ENCODE measurements around the gene ANXA3.

ANXA3 gene

DNA sequence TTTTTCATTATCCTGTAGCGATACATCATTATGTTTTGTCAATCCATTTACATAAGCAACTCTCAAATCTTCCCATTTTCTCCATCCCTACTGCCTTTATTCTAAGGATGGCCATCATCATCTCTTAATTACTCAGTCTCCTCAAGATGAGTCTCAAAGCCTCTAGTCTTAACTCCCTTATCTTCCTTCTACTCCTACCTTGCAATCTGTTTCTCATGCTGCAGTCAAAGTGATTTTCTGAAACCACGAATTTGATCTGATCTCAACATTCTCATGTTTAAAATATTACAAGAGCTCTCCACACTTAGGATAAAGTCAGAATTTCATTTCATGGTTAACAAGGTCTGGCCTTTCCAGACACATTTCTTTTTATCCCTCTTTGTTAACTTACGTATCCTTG, 51.8 kb downstream of the ANXA3 start:
- Mint-ChIP-seq H3K27ac (no peak overlapping the region), H3K4me1 (ENCODE audit: low read depth) (peaks cover 12% of the 10 kb centered on the region), H3K36me3 (ENCODE audit: low read depth) (no peaks in the 10 kb centered on the region), H3K4me3 (no peak overlapping the region), H3K9me3 (no peaks in the 10 kb centered on the region), H3K27me3 (no peaks in the 10 kb centered on the region)
- intact Hi-C loops (cut with micrococcal nuclease) = no loop called here

DNA sequence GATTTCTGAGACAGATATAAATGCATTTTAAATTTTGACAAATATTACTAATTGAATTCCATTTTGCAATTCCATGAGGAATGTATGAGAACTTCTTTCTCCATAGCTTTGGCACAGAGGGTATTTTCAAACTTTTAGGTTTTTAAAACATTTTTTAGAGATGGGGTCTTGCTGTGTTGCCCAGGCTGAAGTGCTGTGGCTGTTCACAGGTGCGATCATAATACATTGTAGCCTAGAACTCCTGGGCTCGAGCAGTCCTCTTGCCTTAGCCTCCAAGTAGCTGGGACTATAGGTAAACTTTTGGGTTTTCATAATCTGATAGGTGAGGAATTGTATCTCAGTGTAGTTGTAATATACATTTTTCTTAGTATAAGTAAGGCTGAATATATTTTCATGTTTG, 53.4 kb downstream of the ANXA3 start:
- Mint-ChIP-seq H3K27me3 (no peaks in the 10 kb centered on the region), H3K4me3 (no peak overlapping the region), H3K27ac (no peak overlapping the region), H3K36me3 (ENCODE audit: low read depth) (no peaks in the 10 kb centered on the region), H3K9me3 (no peaks in the 10 kb centered on the region), H3K4me1 (ENCODE audit: low read depth) (peaks cover 12% of the 10 kb centered on the region)
- intact Hi-C loops (cut with micrococcal nuclease) = no loop called here

DNA sequence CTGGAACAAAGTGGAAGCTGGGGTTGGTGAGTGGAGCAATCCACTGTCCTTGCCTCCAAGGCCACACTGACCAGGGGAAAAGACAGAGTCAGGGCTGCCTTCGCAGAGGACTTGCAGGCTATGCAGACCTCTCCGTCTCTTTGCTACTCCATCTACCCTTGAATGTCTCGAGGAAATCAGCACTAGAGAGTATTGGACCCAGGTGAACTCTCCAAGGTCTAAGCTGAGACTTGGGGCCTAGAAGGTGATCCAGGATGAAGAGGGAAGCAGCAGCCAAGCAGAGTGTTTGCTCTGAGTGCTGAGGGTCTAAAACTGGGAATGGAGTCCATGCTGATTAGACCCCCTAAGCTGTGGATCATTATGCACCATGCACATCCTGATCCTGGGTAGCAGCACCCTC, 54.5 kb downstream of the ANXA3 start:
- intact Hi-C loops (cut with micrococcal nuclease) = no loop called here
- no peak overlapping the region for H3K4me3 Mint-ChIP-seq
- H3K4me1 Mint-ChIP-seq (ENCODE audit: low read depth) = peaks cover 9% of the 10 kb centered on the region
- H3K27ac Mint-ChIP-seq = no peak overlapping the region
- H3K9me3 Mint-ChIP-seq = no peaks in the 10 kb centered on the region
- no peaks in the 10 kb centered on the region for H3K36me3 Mint-ChIP-seq (ENCODE audit: low read depth)
- no peaks in the 10 kb centered on the region for H3K27me3 Mint-ChIP-seq

DNA sequence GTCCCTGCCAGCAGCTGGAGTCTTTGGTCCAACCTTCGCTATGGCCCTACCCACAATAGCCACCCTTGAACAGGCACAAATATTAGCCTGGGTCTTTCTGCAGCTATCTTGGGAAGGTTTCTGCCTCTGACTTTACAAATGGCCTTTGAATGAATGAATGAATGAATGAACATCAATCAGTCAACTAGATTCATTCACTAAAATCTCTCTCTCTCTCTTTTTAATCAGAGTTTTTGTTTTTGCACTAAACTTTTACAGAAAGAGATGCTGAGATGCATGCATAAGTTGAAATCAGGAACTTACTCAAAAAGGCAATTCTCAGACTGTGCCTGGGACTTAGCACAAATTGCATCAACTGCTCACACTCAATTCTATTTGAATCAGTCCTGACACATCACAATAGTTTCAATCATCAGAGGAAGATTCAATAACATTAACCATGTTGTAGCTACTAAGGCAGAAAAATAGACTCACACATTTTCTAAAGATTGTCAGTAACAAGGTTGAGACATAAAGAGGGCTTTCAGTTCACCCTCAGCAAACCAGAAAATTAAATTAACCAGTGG, 55.0 kb downstream of the ANXA3 start:
- Mint-ChIP-seq H3K4me1 (ENCODE audit: low read depth) (peaks cover 9% of the 10 kb centered on the region), H3K9me3 (no peaks in the 10 kb centered on the region), H3K36me3 (ENCODE audit: low read depth) (no peaks in the 10 kb centered on the region), H3K27me3 (no peaks in the 10 kb centered on the region), H3K27ac (no peak overlapping the region), H3K4me3 (no peak overlapping the region)
- intact Hi-C loops (cut with micrococcal nuclease) = no loop called here

DNA sequence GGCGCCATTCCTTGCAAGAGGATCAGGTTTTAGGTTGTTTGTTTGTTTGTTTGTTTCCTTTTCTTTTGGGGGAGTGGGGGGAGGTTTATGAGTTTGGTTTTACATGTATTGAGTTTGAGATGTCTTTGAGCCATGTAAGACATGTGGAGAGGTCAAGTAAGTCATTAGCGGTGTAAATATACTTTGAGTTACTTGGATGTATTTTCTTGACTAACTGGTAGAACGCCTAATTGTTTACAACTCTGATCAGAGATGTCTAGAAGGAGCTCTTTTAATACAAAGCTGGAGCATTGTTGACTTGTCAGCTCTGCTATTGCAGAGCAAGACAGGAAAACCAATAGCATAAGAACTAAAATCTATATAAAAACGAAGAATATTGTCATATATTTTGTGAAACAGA, 57.1 kb downstream of the ANXA3 start:
- no peaks in the 10 kb centered on the region for H3K36me3 Mint-ChIP-seq (ENCODE audit: low read depth)
- intact Hi-C loops (cut with micrococcal nuclease) = no loop called here
- no peak overlapping the region for H3K4me3 Mint-ChIP-seq
- H3K4me1 Mint-ChIP-seq (ENCODE audit: low read depth) = peaks cover 16% of the 10 kb centered on the region
- no peaks in the 10 kb centered on the region for H3K27me3 Mint-ChIP-seq
- no peak overlapping the region for H3K27ac Mint-ChIP-seq
- no peaks in the 10 kb centered on the region for H3K9me3 Mint-ChIP-seq

DNA sequence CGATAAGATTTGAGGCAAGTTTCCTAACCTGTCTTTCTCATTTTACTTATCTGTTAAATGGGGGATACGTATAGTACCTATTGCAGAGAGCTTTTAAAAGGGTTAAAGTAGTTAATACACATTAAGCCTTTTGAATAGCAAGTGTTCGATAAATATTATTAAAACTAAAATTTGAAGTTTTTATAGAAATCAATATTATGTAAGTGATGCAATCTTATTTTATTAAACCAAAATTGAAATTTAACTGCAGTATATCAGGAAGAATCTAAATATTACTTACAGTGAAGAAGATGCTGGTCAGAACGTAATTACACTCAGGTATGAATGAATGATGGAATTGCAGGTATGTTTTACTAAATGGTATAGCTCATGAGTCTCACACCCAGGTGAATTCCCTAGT, 58.0 kb downstream of the ANXA3 start:
- H3K27me3 Mint-ChIP-seq = no peaks in the 10 kb centered on the region
- no peaks in the 10 kb centered on the region for H3K36me3 Mint-ChIP-seq (ENCODE audit: low read depth)
- peaks cover 22% of the 10 kb centered on the region for H3K4me1 Mint-ChIP-seq (ENCODE audit: low read depth)
- H3K4me3 Mint-ChIP-seq = no peak overlapping the region
- H3K9me3 Mint-ChIP-seq = no peaks in the 10 kb centered on the region
- H3K27ac Mint-ChIP-seq = no peak overlapping the region
- intact Hi-C loops (cut with micrococcal nuclease) = no loop called here

DNA sequence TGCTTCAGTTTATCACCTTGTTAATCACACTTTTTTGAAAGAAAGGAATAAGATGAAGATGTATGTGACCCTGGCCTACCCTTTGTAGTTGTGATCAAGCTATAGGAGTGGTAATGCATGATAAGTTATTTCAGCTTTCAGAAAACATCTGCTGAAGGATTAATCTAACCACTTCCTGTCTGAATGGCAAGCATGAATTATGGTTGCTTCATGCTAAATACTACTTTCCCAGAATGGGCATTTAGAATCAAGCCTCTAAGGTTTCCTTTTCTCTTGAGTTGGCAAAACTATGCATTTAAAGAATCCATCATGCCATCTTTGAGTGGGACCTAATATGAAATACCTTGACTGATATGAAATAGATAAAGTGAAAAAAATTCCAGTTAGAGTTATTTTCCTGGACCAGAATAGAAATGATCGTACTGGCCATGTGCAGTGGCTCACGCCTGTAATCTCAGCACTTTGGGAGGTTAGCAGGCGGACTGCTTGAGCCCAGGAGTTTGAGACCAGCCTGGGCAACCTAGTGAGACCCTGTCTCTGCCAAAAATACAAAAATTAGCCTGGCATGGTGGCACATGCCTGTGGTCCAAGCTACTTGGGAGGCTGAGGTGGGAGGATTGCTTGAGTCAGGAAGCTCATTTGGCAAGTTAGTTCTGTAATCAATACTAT, 59.1 kb downstream of the ANXA3 start:
- no peak overlapping the region for H3K27ac Mint-ChIP-seq
- peaks cover 26% of the 10 kb centered on the region for H3K4me1 Mint-ChIP-seq (ENCODE audit: low read depth)
- H3K36me3 Mint-ChIP-seq (ENCODE audit: low read depth) = no peaks in the 10 kb centered on the region
- no peaks in the 10 kb centered on the region for H3K9me3 Mint-ChIP-seq
- no peaks in the 10 kb centered on the region for H3K27me3 Mint-ChIP-seq
- no peak overlapping the region for H3K4me3 Mint-ChIP-seq
- intact Hi-C loops (cut with micrococcal nuclease) = loop anchor here (5.0 kb wide), 1 partner anchor 172 kb away; no protein-coding TSS in a partner anchor

DNA sequence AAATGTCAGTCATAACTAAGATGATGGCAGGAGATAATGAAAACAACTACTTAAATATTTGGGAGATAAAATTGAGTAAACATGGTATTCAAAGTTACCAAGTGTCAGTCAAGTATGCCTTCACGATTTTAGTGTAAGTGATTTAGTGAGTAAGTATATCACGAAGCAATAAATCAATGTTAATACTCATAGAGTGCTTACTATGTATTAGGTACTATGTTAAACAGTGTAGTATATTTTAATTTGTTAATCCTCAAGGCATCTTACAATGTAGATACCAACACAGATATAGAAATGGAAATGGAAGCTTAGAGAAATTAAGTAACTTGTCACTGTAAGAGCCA, 59.6 kb downstream of the ANXA3 start:
- Mint-ChIP-seq H3K36me3 (ENCODE audit: low read depth) (no peaks in the 10 kb centered on the region), H3K9me3 (no peaks in the 10 kb centered on the region), H3K4me3 (no peak overlapping the region), H3K4me1 (ENCODE audit: low read depth) (peaks cover 28% of the 10 kb centered on the region), H3K27me3 (no peaks in the 10 kb centered on the region), H3K27ac (no peak overlapping the region)
- intact Hi-C loops (cut with micrococcal nuclease) = loop anchor here (5.0 kb wide), 1 partner anchor 171 kb away; no protein-coding TSS in a partner anchor

DNA sequence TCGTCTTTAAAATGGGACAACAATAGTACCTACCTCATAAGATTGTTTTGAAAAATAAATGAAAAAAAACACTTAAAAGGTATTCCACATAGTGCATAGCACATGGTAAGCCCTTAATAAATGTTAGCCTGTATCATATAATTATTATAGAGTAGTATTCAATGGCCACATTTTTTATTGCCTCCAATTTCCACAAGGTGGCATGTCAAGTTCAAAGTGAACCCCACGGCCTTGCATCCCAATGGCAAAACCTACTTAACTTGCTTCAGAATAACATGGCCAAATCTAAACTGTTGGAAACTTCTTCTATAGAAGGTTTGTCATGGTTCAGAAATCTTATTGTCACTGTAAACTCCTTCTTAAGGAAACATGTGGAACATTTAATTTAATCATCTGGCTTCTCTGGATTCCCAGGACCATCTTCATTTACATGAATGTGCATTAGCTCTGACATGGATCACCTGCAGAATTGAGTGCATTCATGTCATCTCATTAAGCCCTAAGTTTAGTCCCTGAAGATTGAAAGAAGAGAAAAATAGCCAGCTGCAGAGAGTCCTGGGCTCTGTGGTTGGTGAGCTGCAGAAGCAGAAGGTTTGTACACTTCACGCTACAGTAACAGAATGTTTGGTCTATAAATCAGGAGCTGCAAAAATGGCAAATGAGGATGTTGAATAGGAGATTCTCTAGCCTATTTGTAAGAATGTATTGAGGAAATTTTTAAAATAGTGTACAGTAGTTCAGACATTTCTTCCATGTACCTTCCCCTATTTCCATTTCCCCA, 61.0 kb downstream of the ANXA3 start:
- Mint-ChIP-seq H3K36me3 (ENCODE audit: low read depth) (no peaks in the 10 kb centered on the region), H3K4me1 (ENCODE audit: low read depth) (peaks cover 34% of the 10 kb centered on the region), H3K4me3 (no peak overlapping the region), H3K27me3 (no peaks in the 10 kb centered on the region), H3K9me3 (no peaks in the 10 kb centered on the region), H3K27ac (no peak overlapping the region)
- intact Hi-C loops (cut with micrococcal nuclease) = loop anchor here (2.0 to 5.0 kb wide), 2 partner anchors 170 to 252 kb away; no protein-coding TSS in a partner anchor

DNA sequence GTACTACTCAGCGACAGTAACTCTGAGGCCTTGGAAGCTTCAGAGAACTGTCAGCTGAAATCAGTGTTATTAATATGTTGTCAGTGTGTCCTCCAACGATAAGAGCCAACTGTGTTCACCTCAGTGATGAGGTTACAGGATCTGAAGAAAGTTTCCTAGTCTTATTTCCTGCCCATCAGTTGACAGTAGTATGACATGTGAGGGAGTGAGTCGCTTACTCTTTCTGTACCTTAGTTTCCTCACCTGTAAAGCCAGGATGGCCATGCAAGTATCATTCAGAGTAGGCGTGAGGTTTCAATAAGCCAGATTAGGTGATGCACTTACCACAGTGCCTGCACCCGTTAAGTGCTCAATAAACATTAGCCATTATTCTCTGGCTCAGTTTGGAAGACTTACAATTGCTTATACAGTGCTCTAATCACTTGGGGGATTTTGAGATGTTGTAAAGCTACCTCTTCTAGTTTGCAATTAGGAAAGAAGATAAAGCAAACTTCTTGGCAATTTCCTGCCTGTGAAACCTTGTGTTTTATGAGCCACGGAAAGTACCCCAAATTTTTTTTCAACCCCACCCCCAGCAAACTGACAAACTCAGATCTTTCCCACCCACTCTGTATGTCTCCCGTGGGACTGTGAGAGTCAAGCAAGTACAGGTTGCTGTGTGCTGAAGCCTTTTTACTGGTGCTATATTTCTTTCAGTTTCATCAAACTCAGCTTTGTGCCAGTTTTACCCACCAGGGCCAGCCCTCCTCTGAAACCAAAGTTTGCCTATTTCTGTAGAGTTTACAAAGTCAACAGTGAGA, 62.2 kb downstream of the ANXA3 start:
- peak overlapping the region; percentile 62 for H3K27ac Mint-ChIP-seq
- intact Hi-C loops (cut with micrococcal nuclease) = loop anchor here (2.0 to 5.0 kb wide), 2 partner anchors 169 to 251 kb away; no protein-coding TSS in a partner anchor
- H3K9me3 Mint-ChIP-seq = no peaks in the 10 kb centered on the region
- H3K27me3 Mint-ChIP-seq = no peaks in the 10 kb centered on the region
- H3K4me1 Mint-ChIP-seq (ENCODE audit: low read depth) = peaks cover 29% of the 10 kb centered on the region
- H3K4me3 Mint-ChIP-seq = no peak overlapping the region
- H3K36me3 Mint-ChIP-seq (ENCODE audit: low read depth) = no peaks in the 10 kb centered on the region

DNA sequence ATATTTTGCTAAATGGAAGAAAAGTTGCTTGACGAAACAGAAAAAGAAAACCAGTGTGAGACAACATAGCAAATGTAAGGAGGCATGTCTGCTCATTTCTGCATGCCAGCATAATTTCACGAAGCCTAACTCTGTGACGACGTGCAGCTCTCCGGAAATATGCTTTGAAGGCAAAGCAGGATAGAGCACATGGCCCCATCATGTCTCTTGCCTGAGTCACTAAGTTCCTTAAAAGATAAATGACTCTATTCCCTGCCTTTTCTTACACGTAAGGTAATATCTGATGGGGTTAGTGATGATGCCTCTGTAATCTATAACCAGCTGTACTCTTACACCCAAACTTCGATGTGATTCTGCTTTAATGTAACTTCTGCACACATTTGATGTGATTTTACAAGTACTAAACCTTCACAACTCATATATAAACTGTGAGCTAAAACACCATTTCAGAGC, 64.5 kb downstream of the ANXA3 start:
- H3K9me3 Mint-ChIP-seq = no peaks in the 10 kb centered on the region
- H3K27ac Mint-ChIP-seq = no peak overlapping the region
- no peaks in the 10 kb centered on the region for H3K27me3 Mint-ChIP-seq
- intact Hi-C loops (cut with micrococcal nuclease) = no loop called here
- no peak overlapping the region for H3K4me3 Mint-ChIP-seq
- H3K4me1 Mint-ChIP-seq (ENCODE audit: low read depth) = peaks cover 29% of the 10 kb centered on the region
- H3K36me3 Mint-ChIP-seq (ENCODE audit: low read depth) = no peaks in the 10 kb centered on the region

DNA sequence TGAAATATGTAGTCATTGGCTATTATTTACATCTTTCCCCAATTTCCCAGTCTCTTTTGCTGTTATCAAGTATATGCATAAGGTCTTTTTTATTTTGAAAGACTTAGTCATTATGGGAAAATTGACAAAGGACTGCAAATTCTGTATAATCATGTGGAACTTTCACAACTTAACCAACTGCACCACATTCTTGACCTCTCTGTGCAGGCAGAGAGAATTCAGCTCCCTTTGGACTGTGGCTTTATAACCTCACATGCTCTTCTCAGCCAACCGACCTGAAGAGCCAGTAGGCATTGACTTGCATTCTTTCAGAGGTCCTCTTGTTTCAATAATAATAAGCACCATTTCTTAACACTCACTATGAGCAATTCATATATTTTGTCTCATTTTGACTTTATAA, 66.9 kb downstream of the ANXA3 start:
- H3K36me3 Mint-ChIP-seq (ENCODE audit: low read depth) = no peaks in the 10 kb centered on the region
- no peak overlapping the region for H3K4me3 Mint-ChIP-seq
- intact Hi-C loops (cut with micrococcal nuclease) = no loop called here
- H3K9me3 Mint-ChIP-seq = no peaks in the 10 kb centered on the region
- H3K27me3 Mint-ChIP-seq = peaks cover 7% of the 10 kb centered on the region
- H3K4me1 Mint-ChIP-seq (ENCODE audit: low read depth) = peaks cover 36% of the 10 kb centered on the region
- no peak overlapping the region for H3K27ac Mint-ChIP-seq

DNA sequence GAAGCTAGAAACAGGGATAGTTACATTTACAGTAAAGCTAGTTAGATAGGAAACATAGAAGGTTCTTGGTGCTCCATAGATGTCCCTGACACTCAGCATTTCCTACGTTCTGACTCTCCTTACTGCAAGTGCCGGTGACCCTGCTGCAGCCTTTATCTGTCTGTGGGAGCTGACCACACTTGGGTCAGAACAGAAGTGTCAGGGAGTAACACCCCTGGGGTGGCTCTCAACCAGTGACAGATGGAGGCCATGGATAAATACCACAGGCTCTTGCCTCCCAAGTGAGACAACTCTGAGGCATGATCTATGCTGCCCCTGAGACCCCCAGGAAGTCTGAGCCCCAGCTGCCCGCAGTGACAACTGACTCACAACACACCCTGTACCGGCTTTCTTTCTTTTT, 69.8 kb downstream of the ANXA3 start:
- no peaks in the 10 kb centered on the region for H3K36me3 Mint-ChIP-seq (ENCODE audit: low read depth)
- H3K4me3 Mint-ChIP-seq = no peak overlapping the region
- intact Hi-C loops (cut with micrococcal nuclease) = no loop called here
- H3K27ac Mint-ChIP-seq = peak overlapping the region; percentile 35
- H3K27me3 Mint-ChIP-seq = peaks cover 7% of the 10 kb centered on the region
- H3K4me1 Mint-ChIP-seq (ENCODE audit: low read depth) = peaks cover 33% of the 10 kb centered on the region
- no peaks in the 10 kb centered on the region for H3K9me3 Mint-ChIP-seq

Data from dendritic cell treated with granulocyte-macrophage colony-stimulating factor and Interleukin-4, amounts not matched to agents 40 ng/mL and 50 ng/mL, for 4 days (primary cell).